C4-2B (cell line): ENCODE measurements around the gene EBP.

Experiments used
- H3K27ac ChIP-seq: fragments of 450-650 bp; 2 replicates; pipeline ENCODE4 v1.5.1; 2017
- CTCF ChIP-seq: fragments of 450-650 bp; conservative IDR thresholded peaks from 2 replicates; pipeline ENCODE4 v1.5.1; 2017; ENCODE audit warnings: mild to moderate bottlenecking
- ZFX ChIP-seq: fragments of 450-650 bp; IDR thresholded peaks from 2 replicates; pipeline ENCODE4 v1.6.1; 2017

Gene EBP

GRCh38 chrX:48487362-48487798 is 34.2 kb upstream of the EBP start:
- no peak overlapping the region for H3K27ac ChIP-seq
- TF ChIP-seq ZFX (no peak), CTCF (no peak)

- TF ChIP-seq CTCF: no peak
- no peak for TF ChIP-seq ZFX
- no peak overlapping the region for H3K27ac ChIP-seq
Measured at GRCh38 chrX:48488034-48488433, 33.6 kb upstream of the EBP start.

- no peak overlapping the region for H3K27ac ChIP-seq
- TF ChIP-seq ZFX (no peak), CTCF (no peak)
Measured at GRCh38 chrX:48489296-48489695, 32.3 kb upstream of the EBP start.

GRCh38 chrX:48489892-48490291 is 31.7 kb upstream of the EBP start:
- no peak overlapping the region for H3K27ac ChIP-seq
- TF ChIP-seq CTCF (no peak), ZFX (no peak)

GRCh38 chrX:48490661-48491060 is 30.9 kb upstream of the EBP start:
- TF ChIP-seq ZFX (no peak), CTCF (no peak)
- no peak overlapping the region for H3K27ac ChIP-seq

- no peak overlapping the region for H3K27ac ChIP-seq
Measured at GRCh38 chrX:48491809-48492208, 29.8 kb upstream of the EBP start.

GRCh38 chrX:48492293-48492910 is 29.2 kb upstream of the EBP start:
- TF ChIP-seq CTCF (no peak), ZFX (no peak)
- no peak overlapping the region for H3K27ac ChIP-seq

More at GRCh38 chrX:48491809-48492208, 29.8 kb upstream of the EBP start:
- no peak for TF ChIP-seq ZFX
- no peak for TF ChIP-seq CTCF
